ENCODE measurements around the gene FN1. TPM values are rescaled to one million over a fixed set of nuclear protein-coding genes. Genes with fewer than 3 reads are reported as not detected.

The FN1 gene
- total and polyA plus RNA-seq, 2 of the 8 experiments (the other 6 are each of a cell fraction or from before 2014, with no cell fraction given) = 42.9 to 109 TPM

GRCh38 chr2:215367662-215368492 is 68.0 kb downstream of the FN1 start (continued):
- no peak for TF ChIP-seq CTCF (IDR thresholded peaks at IDR 0.05; ENCODE audit: control extremely low read depth in 1 of 3, insufficient read depth in 1 of 3, low read depth in 1 of 3, low read length in 3 of 3)
- TF ChIP-seq TCF12 (IDR thresholded peaks at IDR 0.05; ENCODE audit: low read depth, low read length) = no peak
- no peak for TF ChIP-seq POLR2A (IDR thresholded peaks at IDR 0.05; ENCODE audit: control extremely low read depth in 1 of 2, low read depth in 2 of 2, low read length in 2 of 2)
- TF ChIP-seq EZH2 (IDR thresholded peaks at IDR 0.05; ENCODE audit: low read depth, low read length, severe bottlenecking) = no peak
- TF ChIP-seq BCL11A (IDR thresholded peaks at IDR 0.05; ENCODE audit: low read depth in 2 of 2, low read length in 2 of 2) = no peak
- no peak for TF ChIP-seq TEAD4 (IDR thresholded peaks at IDR 0.05; ENCODE audit: low read depth, low read length)
